ENCODE results near the gene ERMARD.

Gene ERMARD

GRCh38 chr6:169780571-169781091 lies 29.2 kb downstream of the ERMARD start:
- no peak for DNase-seq (ENCODE audit: low read depth)
- TF ChIP-seq CTCF (IDR thresholded peaks at IDR 0.05; ENCODE audit: control insufficient read depth, insufficient read depth, low read depth, low read length, missing control alignments) = no peak
- H3K4me3 ChIP-seq (ENCODE audit: control insufficient read depth, low read depth, low read length) = no peak overlapping the region

- TF ChIP-seq CTCF (IDR thresholded peaks at IDR 0.05; ENCODE audit: control insufficient read depth, insufficient read depth, low read depth, low read length, missing control alignments) = no peak
- DNase-seq (ENCODE audit: low read depth) = no peak
These were observed 31.5 kb downstream of the ERMARD start for GRCh38 chr6:169782966-169783365.

GRCh38 chr6:169783401-169783800 lies 32.0 kb downstream of the ERMARD start:
- no peak overlapping the region for H3K4me3 ChIP-seq (ENCODE audit: control insufficient read depth, low read depth, low read length)
- DNase-seq (ENCODE audit: low read depth) = no peak
- no peak for TF ChIP-seq CTCF (IDR thresholded peaks at IDR 0.05; ENCODE audit: control insufficient read depth, insufficient read depth, low read depth, low read length, missing control alignments)

More at GRCh38 chr6:169782966-169783365, 31.5 kb downstream of the ERMARD start:
- no peak overlapping the region for H3K4me3 ChIP-seq (ENCODE audit: control insufficient read depth, low read depth, low read length)

GRCh38 chr6:169783971-169784820 lies 32.8 kb downstream of the ERMARD start:
- no peak for DNase-seq (ENCODE audit: low read depth)
- no peak overlapping the region for H3K4me3 ChIP-seq (ENCODE audit: control insufficient read depth, low read depth, low read length)
- no peak for TF ChIP-seq CTCF (IDR thresholded peaks at IDR 0.05; ENCODE audit: control insufficient read depth, insufficient read depth, low read depth, low read length, missing control alignments)

GRCh38 chr6:169784821-169785340 lies 33.5 kb downstream of the ERMARD start:
- DNase-seq (ENCODE audit: low read depth) = no peak
- H3K4me3 ChIP-seq (ENCODE audit: control insufficient read depth, low read depth, low read length) = no peak overlapping the region
- no peak for TF ChIP-seq CTCF (IDR thresholded peaks at IDR 0.05; ENCODE audit: control insufficient read depth, insufficient read depth, low read depth, low read length, missing control alignments)

- no peak for TF ChIP-seq CTCF (IDR thresholded peaks at IDR 0.05; ENCODE audit: control insufficient read depth, insufficient read depth, low read depth, low read length, missing control alignments)
- no peak for DNase-seq (ENCODE audit: low read depth)
- no peak overlapping the region for H3K4me3 ChIP-seq (ENCODE audit: control insufficient read depth, low read depth, low read length)
These were observed 34.1 kb downstream of the ERMARD start for GRCh38 chr6:169785566-169785965.

Data from AG09309 (cell line).